A673 (cell line): ENCODE results near the gene ZYG11A.
"Not testable (repeated sequence)": the region's sequence is repeated elsewhere in the genome, so short reads cannot be mapped to it uniquely, and the experiment has no call there.

Experiments
- EZH2 ChIP-seq: fragments of 200-600 bp; sonication (generic); IDR thresholded peaks from 2 replicates; pipeline ENCODE4 v1.6.1; 2017; ENCODE audit warnings: borderline replicate concordance, low read depth, mild to moderate bottlenecking, mixed read lengths, antibody characterized with exemption, low read length; ENCODE audit not compliant: poor library complexity, severe bottlenecking
- TF ChIP-seq, protein P1 (sequence below): fragments of 300-800, 200-600 bp; sonication (generic); conservative IDR thresholded peaks from 2 replicates; pipeline ENCODE4 v1.5.1; 2017; ENCODE audit warnings: low read depth, mild to moderate bottlenecking, antibody characterized with exemption, low read length, moderate library complexity, mixed read lengths

DNA sequence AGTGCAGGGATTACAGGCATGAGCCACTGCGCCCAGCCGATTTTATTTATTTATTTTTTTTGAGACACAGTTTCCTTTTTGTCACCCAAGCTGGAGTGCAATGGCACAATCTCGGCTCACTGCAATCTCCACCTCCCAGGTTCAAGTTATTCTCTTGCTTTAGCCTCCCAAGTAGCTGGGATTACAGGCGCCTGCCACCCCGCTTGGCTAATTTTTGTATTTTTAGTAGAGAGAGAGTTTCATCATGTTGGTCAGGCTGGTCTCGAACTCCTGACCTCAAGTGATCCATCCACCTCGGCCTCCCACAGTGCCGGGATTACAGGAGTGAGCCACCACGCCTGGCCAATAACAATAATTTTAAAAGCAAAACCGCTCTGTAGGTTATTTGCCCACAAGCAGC is 3.4 kb upstream of the ZYG11A start:
- TF ChIP-seq EZH2: not testable (repeated sequence)
- TF ChIP-seq, protein P1, sequence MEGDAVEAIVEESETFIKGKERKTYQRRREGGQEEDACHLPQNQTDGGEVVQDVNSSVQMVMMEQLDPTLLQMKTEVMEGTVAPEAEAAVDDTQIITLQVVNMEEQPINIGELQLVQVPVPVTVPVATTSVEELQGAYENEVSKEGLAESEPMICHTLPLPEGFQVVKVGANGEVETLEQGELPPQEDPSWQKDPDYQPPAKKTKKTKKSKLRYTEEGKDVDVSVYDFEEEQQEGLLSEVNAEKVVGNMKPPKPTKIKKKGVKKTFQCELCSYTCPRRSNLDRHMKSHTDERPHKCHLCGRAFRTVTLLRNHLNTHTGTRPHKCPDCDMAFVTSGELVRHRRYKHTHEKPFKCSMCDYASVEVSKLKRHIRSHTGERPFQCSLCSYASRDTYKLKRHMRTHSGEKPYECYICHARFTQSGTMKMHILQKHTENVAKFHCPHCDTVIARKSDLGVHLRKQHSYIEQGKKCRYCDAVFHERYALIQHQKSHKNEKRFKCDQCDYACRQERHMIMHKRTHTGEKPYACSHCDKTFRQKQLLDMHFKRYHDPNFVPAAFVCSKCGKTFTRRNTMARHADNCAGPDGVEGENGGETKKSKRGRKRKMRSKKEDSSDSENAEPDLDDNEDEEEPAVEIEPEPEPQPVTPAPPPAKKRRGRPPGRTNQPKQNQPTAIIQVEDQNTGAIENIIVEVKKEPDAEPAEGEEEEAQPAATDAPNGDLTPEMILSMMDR: not testable (repeated sequence)
